Neutrophil (primary cell): ENCODE data around the gene PCED1B.
"Not testable (repeated sequence)": the region's sequence is repeated elsewhere in the genome, so short reads cannot be mapped to it uniquely, and the experiment has no call there.

Source experiments
- H3K27ac ChIP-seq: fragments of 200-600 bp; sonication (generic); 2 replicates; pipeline ENCODE4 v1.5.1; 2016; ENCODE audit warnings: mild to moderate bottlenecking, moderate library complexity
- H3K27me3 ChIP-seq: fragments of 200-600 bp; sonication (generic); 2 replicates; pipeline ENCODE4 v1.6.0; 2016; ENCODE audit warnings: mild to moderate bottlenecking
- H3K36me3 ChIP-seq: fragments of 200-600 bp; sonication (generic); 2 replicates; pipeline ENCODE4 v1.5.1; 2017
- H3K4me1 ChIP-seq, 2 experiments: fragments of 200-600 bp in 1 of 2; sonication (generic) in 1 of 2; 1 replicate in 1 of 2; 2 replicates in 1 of 2; pipeline versions ENCODE4 v1.5.1 to v1.6.1; 2013 to 2016; ENCODE audit warnings: low read depth in 1 of 2, low read length in 1 of 2, mild to moderate bottlenecking in 1 of 2, moderate library complexity in 1 of 2; ENCODE audit not compliant: control insufficient read depth in 1 of 2, insufficient read depth in 1 of 2
- H3K4me3 ChIP-seq, 2 experiments: fragments of 200-600 bp in 1 of 2; sonication (generic) in 1 of 2; 1 replicate in 1 of 2; 2 replicates in 1 of 2; pipeline ENCODE4 v1.5.1; 2013 to 2016; ENCODE audit warnings: low read depth in 1 of 2, low read length in 1 of 2, mild to moderate bottlenecking in 1 of 2, moderate library complexity in 1 of 2
- H3K9me3 ChIP-seq: fragments of 200-600 bp; sonication (generic); 2 replicates; pipeline ENCODE4 v1.5.1; 2016
- TF ChIP-seq, protein P1 (sequence below): fragments of 200-600 bp; sonication (generic); IDR thresholded peaks from 2 replicates; pipeline ENCODE4 v1.5.1; 2016; ENCODE audit warnings: antibody characterized with exemption

The PCED1B gene

DNA sequence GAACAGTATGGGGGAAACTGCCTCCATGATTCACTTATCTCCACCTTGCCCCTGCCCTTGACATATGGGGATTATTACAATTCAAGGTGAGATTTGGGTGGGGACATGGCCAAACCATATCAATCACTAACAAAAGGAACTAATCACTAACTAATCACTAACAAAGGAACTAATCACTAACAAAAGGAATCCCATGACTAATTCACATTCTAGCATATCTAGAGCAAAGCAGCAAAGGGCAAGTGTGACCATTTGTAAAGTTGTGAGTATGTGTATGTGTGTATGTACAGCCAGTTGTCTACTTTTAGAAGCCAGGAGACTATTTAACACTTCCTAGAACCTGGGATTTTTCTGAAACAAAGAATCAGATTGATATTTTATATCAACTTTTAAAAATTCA, 30.9 kb upstream of the PCED1B start:
- no peaks in the 10 kb centered on the region for H3K27me3 ChIP-seq
- H3K9me3 ChIP-seq, result no peaks in the 10 kb centered on the region
- no peaks in the 10 kb centered on the region for H3K4me1 ChIP-seq
- no peaks in the 10 kb centered on the region for H3K36me3 ChIP-seq
- H3K4me3 ChIP-seq, result no peak overlapping the region
- TF ChIP-seq, protein P1, sequence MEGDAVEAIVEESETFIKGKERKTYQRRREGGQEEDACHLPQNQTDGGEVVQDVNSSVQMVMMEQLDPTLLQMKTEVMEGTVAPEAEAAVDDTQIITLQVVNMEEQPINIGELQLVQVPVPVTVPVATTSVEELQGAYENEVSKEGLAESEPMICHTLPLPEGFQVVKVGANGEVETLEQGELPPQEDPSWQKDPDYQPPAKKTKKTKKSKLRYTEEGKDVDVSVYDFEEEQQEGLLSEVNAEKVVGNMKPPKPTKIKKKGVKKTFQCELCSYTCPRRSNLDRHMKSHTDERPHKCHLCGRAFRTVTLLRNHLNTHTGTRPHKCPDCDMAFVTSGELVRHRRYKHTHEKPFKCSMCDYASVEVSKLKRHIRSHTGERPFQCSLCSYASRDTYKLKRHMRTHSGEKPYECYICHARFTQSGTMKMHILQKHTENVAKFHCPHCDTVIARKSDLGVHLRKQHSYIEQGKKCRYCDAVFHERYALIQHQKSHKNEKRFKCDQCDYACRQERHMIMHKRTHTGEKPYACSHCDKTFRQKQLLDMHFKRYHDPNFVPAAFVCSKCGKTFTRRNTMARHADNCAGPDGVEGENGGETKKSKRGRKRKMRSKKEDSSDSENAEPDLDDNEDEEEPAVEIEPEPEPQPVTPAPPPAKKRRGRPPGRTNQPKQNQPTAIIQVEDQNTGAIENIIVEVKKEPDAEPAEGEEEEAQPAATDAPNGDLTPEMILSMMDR, result no peak
- no peak overlapping the region for H3K27ac ChIP-seq

DNA sequence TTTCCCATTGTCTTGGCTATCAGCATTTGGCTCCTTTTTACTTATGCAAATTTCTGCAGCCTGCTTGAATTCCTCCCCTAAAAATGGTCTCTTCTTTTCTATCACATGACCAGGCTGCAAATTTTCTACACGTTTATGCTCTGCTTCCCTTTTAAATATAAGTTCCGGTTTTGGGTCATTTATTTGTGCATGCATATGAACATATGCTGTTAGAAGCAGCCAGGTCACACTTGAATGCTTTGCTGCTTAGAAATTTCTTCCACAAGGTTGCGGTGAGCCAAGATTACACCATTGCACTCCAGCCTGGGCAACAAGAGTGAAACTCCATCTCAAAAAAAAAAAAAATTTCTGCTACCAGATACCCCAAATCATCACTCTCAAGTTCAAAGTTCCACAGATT, 28.1 kb upstream of the PCED1B start:
- H3K4me3 ChIP-seq, H3K36me3 ChIP-seq, H3K27ac ChIP-seq, H3K9me3 ChIP-seq, H3K27me3 ChIP-seq: not testable (repeated sequence)
- peaks cover 7 to 27% of the 10 kb centered on the region in 2 experiments for H3K4me1 ChIP-seq

DNA sequence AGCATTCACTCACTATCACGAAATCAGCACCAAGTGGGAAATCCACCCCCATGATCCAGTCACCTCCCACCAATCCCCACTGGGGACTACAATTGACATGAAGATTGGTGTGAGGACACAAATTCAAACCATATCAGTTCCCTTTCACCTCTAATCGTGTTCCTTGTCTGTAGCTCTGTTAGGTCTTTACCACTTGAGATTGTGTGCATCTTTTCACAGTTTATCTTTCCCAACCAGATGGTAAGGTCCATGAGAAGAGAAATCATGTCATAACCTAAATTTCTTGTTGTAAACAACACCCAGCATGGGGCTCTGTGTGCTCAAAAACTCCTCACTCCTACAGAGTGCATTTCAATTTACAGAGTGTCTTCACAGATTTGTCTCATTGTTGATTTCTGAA, 27.1 kb upstream of the PCED1B start:
- no peak overlapping the region for H3K4me3 ChIP-seq
- H3K36me3 ChIP-seq, result no peaks in the 10 kb centered on the region
- no peaks in the 10 kb centered on the region for H3K27me3 ChIP-seq
- H3K9me3 ChIP-seq, result no peaks in the 10 kb centered on the region
- no peak overlapping the region for H3K27ac ChIP-seq
- H3K4me1 ChIP-seq, result peaks cover 9 to 31% of the 10 kb centered on the region in 2 experiments
- TF ChIP-seq, protein P1, result no peak

DNA sequence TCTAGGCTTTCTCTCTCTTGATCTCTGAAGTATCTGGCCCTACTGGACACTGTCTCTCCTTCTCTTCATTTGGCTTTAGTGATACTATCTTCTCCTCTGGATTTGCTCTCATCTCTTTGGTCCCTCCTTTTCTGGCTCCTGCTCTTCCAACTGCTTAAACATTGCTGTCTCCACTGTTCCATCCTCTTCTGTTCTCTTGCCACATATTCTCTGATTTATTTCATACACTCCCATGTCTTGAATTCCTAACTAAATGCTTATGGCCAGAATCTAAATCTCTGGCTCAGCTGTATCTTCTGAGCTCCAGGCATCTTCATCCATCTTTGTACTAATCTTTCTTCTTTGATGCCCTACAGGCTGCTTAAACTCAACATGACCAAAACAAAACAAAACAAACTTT, 25.5 kb upstream of the PCED1B start:
- Histone ChIP-seq H3K36me3 (no peaks in the 10 kb centered on the region), H3K4me3 (no peak overlapping the region), H3K9me3 (no peaks in the 10 kb centered on the region), H3K4me1 (peaks cover 9 to 31% of the 10 kb centered on the region in 2 experiments), H3K27ac (no peak overlapping the region), H3K27me3 (no peaks in the 10 kb centered on the region)
- TF ChIP-seq, protein P1, result no peak

DNA sequence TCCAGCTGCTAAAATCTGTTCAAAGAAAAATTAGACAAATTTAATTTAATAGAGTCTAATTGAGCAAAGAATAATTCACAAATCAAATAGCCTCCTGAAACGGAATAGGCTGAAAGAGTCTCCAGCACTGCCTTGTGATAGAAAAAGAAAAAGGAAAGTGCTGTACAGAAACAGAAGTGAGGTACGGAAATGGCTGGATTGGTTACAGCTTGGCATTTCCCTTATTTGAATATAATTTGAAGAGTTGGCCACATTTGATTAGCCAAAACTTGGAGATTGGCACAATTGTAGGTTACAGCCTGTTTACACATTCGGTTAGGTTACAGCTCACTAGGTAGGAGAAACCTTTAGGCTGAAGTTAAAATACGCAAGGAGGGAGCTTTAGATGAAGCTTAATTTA, 24.8 kb upstream of the PCED1B start:
- Histone ChIP-seq H3K36me3 (no peaks in the 10 kb centered on the region), H3K4me1 (peaks cover 9 to 31% of the 10 kb centered on the region in 2 experiments), H3K27ac (peak overlapping the region; percentile 26), H3K4me3 (no peak overlapping the region), H3K9me3 (no peaks in the 10 kb centered on the region), H3K27me3 (no peaks in the 10 kb centered on the region)
- TF ChIP-seq, protein P1, result no peak

DNA sequence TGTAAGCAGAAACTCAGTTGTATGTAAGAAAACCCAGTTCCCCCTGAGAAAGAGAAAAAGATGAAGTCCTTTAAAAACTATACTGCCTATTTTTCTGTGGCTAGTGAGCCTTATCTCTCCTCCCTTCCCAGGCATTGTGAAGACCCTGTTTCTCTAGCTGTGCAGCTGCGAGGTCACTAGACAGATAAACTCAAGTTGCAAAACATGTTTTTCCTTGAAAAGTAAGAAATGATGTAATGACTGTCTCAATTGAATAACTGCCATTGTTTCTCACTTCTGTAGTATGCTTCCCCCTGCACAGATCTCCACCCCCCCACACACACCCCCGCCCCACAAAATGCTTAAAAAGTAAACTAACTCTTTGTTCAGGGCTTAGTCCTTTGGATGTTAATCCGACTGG, 23.6 kb upstream of the PCED1B start:
- peaks cover 9 to 31% of the 10 kb centered on the region in 2 experiments for H3K4me1 ChIP-seq
- H3K27me3 ChIP-seq, H3K9me3 ChIP-seq, H3K36me3 ChIP-seq, H3K4me3 ChIP-seq: not testable (repeated sequence)
- H3K27ac ChIP-seq, result peak overlapping the region; percentile 47

DNA sequence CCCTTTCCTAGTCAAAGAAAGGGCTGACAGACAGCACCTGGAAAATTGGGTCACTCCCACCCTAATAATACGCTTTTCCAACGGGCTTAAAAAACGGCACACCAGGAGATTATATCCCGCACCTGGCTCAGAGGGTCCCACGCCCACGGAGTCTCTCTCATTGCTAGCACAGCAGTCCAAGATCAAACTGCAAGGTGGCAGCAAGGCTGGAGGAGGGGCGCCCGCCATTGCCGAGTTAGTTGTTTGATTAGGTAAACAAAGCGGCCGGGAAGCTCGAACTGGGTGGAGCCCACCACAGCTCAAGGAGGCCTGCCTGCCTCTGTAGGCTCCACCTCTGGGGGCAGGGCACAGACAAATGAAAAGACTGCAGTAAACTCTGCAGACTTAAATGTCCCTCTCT, 22.5 kb upstream of the PCED1B start:
- H3K9me3 ChIP-seq, H3K4me3 ChIP-seq: not testable (repeated sequence)
- peaks cover 9 to 31% of the 10 kb centered on the region in 2 experiments for H3K4me1 ChIP-seq

DNA sequence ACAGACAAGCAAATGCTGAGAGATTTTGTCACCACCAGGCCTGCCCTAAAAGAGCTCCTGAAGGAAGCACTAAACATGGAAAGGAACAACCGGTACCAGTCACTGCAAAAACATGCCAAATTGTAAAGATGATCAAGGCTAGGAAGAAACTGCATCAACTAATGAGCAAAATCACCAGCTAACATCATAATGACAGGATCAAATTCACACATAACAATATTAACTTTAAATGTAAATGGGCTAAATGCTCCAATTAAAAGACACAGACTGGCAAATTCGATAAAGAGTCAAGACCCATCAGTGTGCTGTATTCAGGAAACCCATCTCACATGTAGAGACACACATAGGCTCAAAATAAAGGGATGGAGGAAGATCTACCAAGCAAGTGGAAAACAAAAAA, 20.8 kb upstream of the PCED1B start:
- H3K36me3 ChIP-seq, H3K9me3 ChIP-seq, H3K4me3 ChIP-seq: not testable (repeated sequence)

More for the DNA sequence above, 22.5 kb upstream of the PCED1B start:
- not testable (repeated sequence) for H3K27me3 ChIP-seq, H3K27ac ChIP-seq, H3K36me3 ChIP-seq

More for the DNA sequence above, 20.8 kb upstream of the PCED1B start:
- H3K27me3 ChIP-seq, H3K27ac ChIP-seq: not testable (repeated sequence)
- peaks cover 9 to 31% of the 10 kb centered on the region in 2 experiments for H3K4me1 ChIP-seq
